Mononuclear cell (primary cell): ENCODE results near the gene APOA1. TPM values are rescaled to one million over a fixed set of nuclear protein-coding genes. Genes with fewer than 3 reads are reported as not detected.

ENCODE experiments used
- H3K27me3 ChIP-seq: 2 replicates; pipeline ENCODE4 v1.6.0; 2011; ENCODE audit warnings: low read length, control low read depth; ENCODE audit not compliant: insufficient read depth
- H3K4me1 ChIP-seq: 2 replicates; pipeline ENCODE4 v1.5.1; 2011; ENCODE audit warnings: mild to moderate bottlenecking, low read length, control low read depth; ENCODE audit not compliant: insufficient read depth
- H3K4me3 ChIP-seq: 2 replicates; pipeline ENCODE4 v1.5.1; 2011; ENCODE audit warnings: mild to moderate bottlenecking, low read length, moderate library complexity
- H3K9me3 ChIP-seq: 2 replicates; pipeline ENCODE4 v1.5.1; 2011; ENCODE audit warnings: low read depth, mild to moderate bottlenecking, control low read depth, low read length
- total RNA-seq: library from RNA; depleted of rRNA; stranded (reverse); fragments of >200 nt; gene quantifications from one replicate; pipeline ENCODE4 v1.2.3, GENCODE V29; 2012

Gene APOA1
- total RNA-seq, 1 donor, result 0.31 TPM

- Histone ChIP-seq H3K9me3 (no peaks in the 10 kb centered on the region), H3K27me3 (no peaks in the 10 kb centered on the region), H3K4me3 (no peak overlapping the region), H3K4me1 (no peaks in the 10 kb centered on the region)
These were observed 29.5 kb upstream of the APOA1 start for GRCh38 chr11:116866804-116867455.

- no peaks in the 10 kb centered on the region for H3K4me1 ChIP-seq
- H3K9me3 ChIP-seq, result no peaks in the 10 kb centered on the region
- no peaks in the 10 kb centered on the region for H3K27me3 ChIP-seq
- no peak overlapping the region for H3K4me3 ChIP-seq
These were observed 28.3 kb upstream of the APOA1 start for GRCh38 chr11:116865696-116866095.

GRCh38 chr11:116864531-116864930 lies 27.1 kb upstream of the APOA1 start:
- Histone ChIP-seq H3K4me3 (no peak overlapping the region), H3K9me3 (no peaks in the 10 kb centered on the region), H3K4me1 (no peaks in the 10 kb centered on the region), H3K27me3 (no peaks in the 10 kb centered on the region)

GRCh38 chr11:116862951-116863350 lies 25.5 kb upstream of the APOA1 start:
- H3K9me3 ChIP-seq, result no peaks in the 10 kb centered on the region
- no peaks in the 10 kb centered on the region for H3K4me1 ChIP-seq
- no peaks in the 10 kb centered on the region for H3K27me3 ChIP-seq
- H3K4me3 ChIP-seq, result no peak overlapping the region

GRCh38 chr11:116862185-116862584 lies 24.8 kb upstream of the APOA1 start:
- no peak overlapping the region for H3K4me3 ChIP-seq
- H3K27me3 ChIP-seq, result no peaks in the 10 kb centered on the region
- H3K4me1 ChIP-seq, result no peaks in the 10 kb centered on the region
- H3K9me3 ChIP-seq, result no peaks in the 10 kb centered on the region

- H3K4me3 ChIP-seq, result no peak overlapping the region
- no peaks in the 10 kb centered on the region for H3K27me3 ChIP-seq
- no peaks in the 10 kb centered on the region for H3K4me1 ChIP-seq
- H3K9me3 ChIP-seq, result no peaks in the 10 kb centered on the region
These were observed 24.1 kb upstream of the APOA1 start for GRCh38 chr11:116861539-116861938.

- H3K4me1 ChIP-seq, result peaks cover 10% of the 10 kb centered on the region
- H3K9me3 ChIP-seq, result no peaks in the 10 kb centered on the region
- H3K27me3 ChIP-seq, result no peaks in the 10 kb centered on the region
- no peak overlapping the region for H3K4me3 ChIP-seq
These were observed 22.9 kb upstream of the APOA1 start for GRCh38 chr11:116860303-116860702.

- no peak overlapping the region for H3K4me3 ChIP-seq
These were observed 21.8 kb upstream of the APOA1 start for GRCh38 chr11:116859175-116859574.

GRCh38 chr11:116857936-116858335 lies 20.5 kb upstream of the APOA1 start:
- H3K27me3 ChIP-seq, result no peaks in the 10 kb centered on the region

More at GRCh38 chr11:116859175-116859574, 21.8 kb upstream of the APOA1 start:
- no peaks in the 10 kb centered on the region for H3K27me3 ChIP-seq
- H3K9me3 ChIP-seq, result no peaks in the 10 kb centered on the region
- H3K4me1 ChIP-seq, result peaks cover 21% of the 10 kb centered on the region

GRCh38 chr11:116857316-116857715 lies 19.9 kb upstream of the APOA1 start:
- H3K27me3 ChIP-seq, result no peaks in the 10 kb centered on the region
- no peak overlapping the region for H3K4me3 ChIP-seq
- H3K9me3 ChIP-seq, result no peaks in the 10 kb centered on the region
- H3K4me1 ChIP-seq, result peaks cover 40% of the 10 kb centered on the region

More at GRCh38 chr11:116857936-116858335, 20.5 kb upstream of the APOA1 start:
- Histone ChIP-seq H3K4me1 (peaks cover 33% of the 10 kb centered on the region), H3K4me3 (no peak overlapping the region), H3K9me3 (no peaks in the 10 kb centered on the region)

GRCh38 chr11:116856423-116856822 lies 19.0 kb upstream of the APOA1 start:
- Histone ChIP-seq H3K9me3 (no peaks in the 10 kb centered on the region), H3K27me3 (no peaks in the 10 kb centered on the region), H3K4me1 (peaks cover 49% of the 10 kb centered on the region), H3K4me3 (no peak overlapping the region)

- H3K9me3 ChIP-seq, result no peaks in the 10 kb centered on the region
- H3K4me3 ChIP-seq, result no peak overlapping the region
- H3K4me1 ChIP-seq, result peaks cover 58% of the 10 kb centered on the region
- no peaks in the 10 kb centered on the region for H3K27me3 ChIP-seq
These were observed 18.0 kb upstream of the APOA1 start for GRCh38 chr11:116855413-116855812.

- Histone ChIP-seq H3K9me3 (no peaks in the 10 kb centered on the region), H3K4me1 (peaks cover 64% of the 10 kb centered on the region), H3K4me3 (no peak overlapping the region), H3K27me3 (no peaks in the 10 kb centered on the region)
These were observed 16.1 kb upstream of the APOA1 start for GRCh38 chr11:116853461-116854073.

GRCh38 chr11:116852261-116853031 lies 15.0 kb upstream of the APOA1 start:
- no peak overlapping the region for H3K4me3 ChIP-seq
- H3K9me3 ChIP-seq, result no peaks in the 10 kb centered on the region
- no peaks in the 10 kb centered on the region for H3K27me3 ChIP-seq
- H3K4me1 ChIP-seq, result peaks cover 64% of the 10 kb centered on the region

GRCh38 chr11:116851626-116852025 lies 14.2 kb upstream of the APOA1 start:
- Histone ChIP-seq H3K9me3 (no peaks in the 10 kb centered on the region), H3K4me1 (peaks cover 64% of the 10 kb centered on the region), H3K4me3 (no peak overlapping the region), H3K27me3 (no peaks in the 10 kb centered on the region)
